IPS DF 19.7 (cell line): Measurements from ENCODE around the gene RNF144A.

ENCODE experiments used
- DNase-seq: peaks from one replicate; pipeline ENCODE4 v3.0.0-alpha.2; 2013; ENCODE audit warnings: low read depth, low spot score

Gene RNF144A

DNA sequence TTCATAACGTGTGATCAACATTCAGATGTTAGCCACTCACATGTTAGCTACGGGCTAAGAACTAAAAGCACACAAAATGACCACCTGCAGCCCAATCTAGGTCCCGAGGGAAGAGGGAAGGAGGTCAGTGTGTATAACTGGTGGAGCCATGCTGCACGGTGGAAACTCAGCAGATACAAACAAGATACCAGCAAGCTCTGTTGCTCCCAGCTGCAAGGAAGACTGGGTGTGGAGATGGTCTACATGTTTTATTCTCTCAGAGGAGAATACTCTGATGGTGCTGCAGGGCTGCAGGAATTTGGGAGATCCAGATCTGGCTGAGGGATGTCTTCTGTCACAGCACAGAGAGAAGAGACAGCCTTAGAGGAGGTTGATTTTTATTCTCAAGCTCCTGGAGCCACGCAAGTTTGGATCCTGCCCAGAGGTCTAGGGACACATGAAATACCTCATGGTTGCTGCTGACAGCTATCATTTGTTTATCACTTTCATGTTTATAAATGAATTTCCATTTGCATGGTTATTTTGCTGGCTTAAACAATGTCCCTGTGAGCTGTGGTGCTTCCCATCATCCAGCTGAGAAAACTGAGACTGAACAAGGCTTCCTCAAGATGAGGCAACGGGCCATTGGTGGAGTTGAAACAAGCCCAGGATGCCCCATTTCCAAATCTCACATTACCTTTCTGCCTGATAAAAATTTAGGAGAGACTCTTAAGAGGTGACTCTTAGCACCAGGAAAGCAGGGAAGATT, 30.9 kb downstream of the RNF144A start:
- no peak for DNase-seq

GRCh38 chr2:6948677-6949351, 31.6 kb downstream of the RNF144A start:
- DNase-seq: no peak

GRCh38 chr2:6951046-6951445, 33.8 kb downstream of the RNF144A start:
- no peak for DNase-seq

GRCh38 chr2:6952101-6952500, 34.9 kb downstream of the RNF144A start:
- DNase-seq: no peak

- DNase-seq: no peak
These were observed 37.4 kb downstream of the RNF144A start for GRCh38 chr2:6954586-6954985.

DNA sequence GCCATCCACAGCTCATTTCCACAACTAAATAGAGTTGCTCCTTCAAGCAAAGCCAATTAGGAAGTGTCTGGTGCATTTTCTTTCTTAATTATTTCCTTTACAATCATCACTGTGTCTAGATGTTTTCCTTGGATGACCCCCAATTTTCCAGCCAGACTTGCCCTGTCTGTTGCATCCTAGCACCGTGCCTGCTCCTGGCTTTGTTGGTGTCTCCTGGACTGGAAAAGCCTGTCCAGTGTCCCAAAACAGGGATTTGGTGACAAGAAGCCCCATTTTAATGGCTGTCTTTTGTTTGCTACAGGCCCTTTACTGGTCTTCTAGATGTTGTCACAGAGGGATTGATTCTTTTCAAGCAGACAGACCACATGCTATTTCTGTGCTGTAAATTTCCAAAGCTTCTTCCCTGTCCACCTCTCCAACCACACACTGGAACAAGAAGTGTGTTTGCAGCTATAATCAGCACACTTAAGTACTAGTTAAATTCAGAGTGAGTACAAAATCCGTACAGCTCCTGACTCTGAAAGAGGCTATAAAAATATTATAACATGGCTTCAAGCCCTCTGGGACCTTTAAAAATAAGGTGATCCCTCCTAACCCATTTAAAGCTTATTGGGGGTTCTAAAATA, 38.4 kb downstream of the RNF144A start:
- DNase-seq: no peak

GRCh38 chr2:6956566-6956965, 39.4 kb downstream of the RNF144A start:
- no peak for DNase-seq

DNA sequence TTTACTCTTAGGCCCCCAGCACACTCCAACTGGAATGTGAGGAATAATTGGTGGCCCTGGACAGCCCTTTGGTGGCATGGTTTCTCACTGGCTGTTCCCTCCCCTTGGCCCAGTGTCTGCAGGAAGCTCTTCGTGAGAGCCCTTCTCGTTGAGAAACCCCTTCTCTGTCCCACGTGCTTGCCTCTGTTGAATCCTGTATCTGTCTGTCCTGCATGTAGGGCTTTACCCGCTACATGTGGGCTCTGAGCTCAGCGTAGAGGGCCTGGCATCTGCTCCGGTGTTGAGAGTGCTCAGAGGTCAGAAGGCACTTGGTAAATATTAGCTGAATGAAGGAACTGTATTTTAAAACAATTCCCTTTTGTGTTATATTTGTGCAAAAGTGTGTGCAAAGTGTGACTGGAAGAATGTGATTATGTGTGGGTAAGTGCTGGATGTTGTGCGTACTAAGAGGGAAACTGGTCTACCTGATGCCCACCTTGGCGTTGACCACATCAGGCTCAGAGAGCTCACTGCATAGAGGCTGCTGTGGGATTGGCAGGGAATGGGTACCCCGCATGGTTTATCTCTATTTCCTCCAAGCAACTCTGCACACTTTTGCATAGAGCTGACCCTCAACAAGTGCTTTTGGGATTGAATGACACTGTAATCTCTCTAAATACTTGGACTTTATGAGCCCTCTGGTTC, 40.0 kb downstream of the RNF144A start:
- no peak for DNase-seq

- no peak for DNase-seq
These were observed 40.9 kb downstream of the RNF144A start for GRCh38 chr2:6957910-6958615.

DNA sequence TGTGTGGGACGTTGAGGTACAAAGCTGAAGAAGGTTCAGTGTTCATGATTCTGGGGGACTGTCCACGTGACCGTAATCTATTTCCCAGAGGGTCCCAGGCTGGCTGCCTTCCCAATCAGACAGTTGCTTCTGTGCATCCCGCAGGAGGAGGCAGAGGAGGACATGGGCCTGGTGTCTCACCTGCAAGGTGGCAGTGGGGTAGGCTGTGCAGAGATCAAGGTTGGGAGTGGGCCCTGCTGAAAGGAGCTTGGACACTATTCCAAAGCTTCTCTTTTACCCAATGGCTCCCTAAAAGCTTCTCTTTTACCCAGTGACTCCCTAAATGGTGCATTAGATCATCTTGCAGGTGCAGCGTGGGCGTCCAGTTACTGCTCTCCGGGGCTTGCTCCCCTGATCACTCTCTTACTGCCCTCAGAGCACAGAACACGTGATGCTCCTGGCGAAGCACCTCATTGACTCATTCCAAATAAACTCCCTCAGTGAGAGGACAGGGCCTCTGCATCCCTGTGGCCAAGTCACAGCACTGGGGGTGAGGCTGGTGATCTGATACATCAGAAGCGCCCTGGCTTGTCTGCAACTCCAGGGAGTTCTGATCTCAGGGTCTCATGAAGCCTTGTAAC, 41.5 kb downstream of the RNF144A start:
- DNase-seq: no peak

- DNase-seq: no peak
These were observed 42.5 kb downstream of the RNF144A start for GRCh38 chr2:6959751-6960150.

GRCh38 chr2:6960659-6961058, 43.4 kb downstream of the RNF144A start:
- DNase-seq: no peak

DNA sequence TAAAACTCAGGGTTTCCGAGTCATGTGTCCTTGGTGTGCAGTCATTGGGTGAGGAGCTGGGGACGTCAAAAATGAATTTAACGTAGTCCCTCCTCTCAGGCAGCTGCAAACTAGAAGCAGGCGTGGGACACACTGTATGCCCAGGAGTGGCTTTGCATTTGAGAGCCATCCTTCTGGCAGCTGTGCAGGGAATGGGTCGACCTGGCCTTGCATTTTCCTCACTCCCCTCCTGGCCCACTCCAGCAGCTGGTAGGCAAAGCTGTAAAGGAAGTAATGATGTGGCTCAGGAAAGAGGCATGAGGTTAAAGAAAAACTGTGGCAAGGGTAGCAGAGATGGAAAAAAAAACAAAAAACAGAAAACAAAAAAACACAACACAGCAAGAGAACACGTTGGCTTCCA, 46.5 kb downstream of the RNF144A start:
- DNase-seq: no peak

DNA sequence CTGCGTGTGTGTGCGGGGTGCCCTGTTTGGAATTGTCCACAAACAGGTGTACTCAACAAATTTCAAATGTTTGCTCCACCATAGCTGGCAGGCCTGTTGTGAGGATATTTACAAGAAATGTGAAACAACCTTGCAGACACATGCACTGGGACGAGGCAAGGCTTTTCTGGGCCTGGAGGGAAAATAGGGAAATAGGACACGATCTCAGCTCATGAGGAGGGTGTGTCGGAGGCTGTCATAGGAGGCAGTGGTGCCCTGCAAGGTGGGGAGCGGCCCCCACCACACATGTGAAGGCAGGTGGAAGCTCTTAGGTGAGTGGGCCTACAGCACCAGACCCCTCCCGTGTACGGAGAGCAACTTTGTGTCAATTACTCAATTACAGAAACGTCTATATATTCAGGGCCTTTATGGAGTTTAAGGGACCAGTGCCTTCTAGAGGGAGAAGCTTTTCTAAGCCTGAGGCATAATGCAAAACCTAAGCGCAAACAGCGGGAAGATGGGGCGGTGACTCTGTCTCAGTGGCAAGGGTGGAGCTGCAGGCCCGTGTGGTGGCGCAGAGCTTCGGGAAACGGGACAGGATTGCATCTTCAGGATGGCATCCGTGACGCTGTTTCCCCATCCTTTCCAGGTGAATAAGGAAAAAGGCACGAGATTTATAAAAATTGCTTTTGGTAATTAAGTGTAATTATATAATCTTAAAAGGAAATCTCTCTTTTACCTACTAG, 48.0 kb downstream of the RNF144A start:
- DNase-seq: no peak

GRCh38 chr2:6966446-6966940, 49.3 kb downstream of the RNF144A start:
- no peak for DNase-seq

GRCh38 chr2:6967301-6967700, 50.1 kb downstream of the RNF144A start:
- DNase-seq: no peak

DNA sequence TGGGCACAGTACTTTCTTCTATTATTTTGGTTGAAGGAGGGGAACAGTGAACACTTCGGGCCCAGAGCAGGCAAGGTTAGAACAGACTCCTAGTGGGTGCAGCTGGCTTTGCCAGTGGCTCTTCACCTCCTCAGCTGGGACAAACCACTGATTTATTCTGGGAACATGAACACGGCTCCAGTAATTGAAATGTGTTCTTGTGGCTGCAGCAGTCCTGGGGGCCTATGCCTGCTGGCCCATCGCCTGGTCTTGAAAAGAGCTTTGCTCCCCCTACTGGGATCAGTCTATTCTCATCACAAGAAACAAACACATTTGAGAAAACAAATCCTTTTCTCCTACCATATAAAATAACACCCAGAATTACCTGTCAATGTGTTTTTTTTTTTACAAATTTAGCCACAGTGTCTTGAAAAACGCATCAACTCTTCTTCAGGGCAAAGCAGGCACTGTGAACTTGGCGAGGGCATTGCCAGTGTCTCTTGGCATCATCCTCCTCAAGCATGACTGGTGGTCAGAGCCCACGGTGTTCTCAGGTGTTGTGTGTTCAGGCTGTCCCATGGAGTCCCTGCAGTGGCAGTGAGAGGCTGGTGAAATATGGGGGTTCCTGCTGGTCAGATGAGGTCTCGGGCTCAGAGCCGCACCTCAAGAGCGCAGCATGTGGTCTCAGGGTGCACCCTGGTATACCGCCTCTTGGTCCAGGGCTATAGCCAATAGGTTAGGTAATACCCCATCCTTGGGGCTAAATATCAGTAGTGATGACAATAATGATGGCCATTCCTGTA, 51.3 kb downstream of the RNF144A start:
- no peak for DNase-seq

- DNase-seq: no peak
These were observed 53.3 kb downstream of the RNF144A start for GRCh38 chr2:6970551-6970950.

DNA sequence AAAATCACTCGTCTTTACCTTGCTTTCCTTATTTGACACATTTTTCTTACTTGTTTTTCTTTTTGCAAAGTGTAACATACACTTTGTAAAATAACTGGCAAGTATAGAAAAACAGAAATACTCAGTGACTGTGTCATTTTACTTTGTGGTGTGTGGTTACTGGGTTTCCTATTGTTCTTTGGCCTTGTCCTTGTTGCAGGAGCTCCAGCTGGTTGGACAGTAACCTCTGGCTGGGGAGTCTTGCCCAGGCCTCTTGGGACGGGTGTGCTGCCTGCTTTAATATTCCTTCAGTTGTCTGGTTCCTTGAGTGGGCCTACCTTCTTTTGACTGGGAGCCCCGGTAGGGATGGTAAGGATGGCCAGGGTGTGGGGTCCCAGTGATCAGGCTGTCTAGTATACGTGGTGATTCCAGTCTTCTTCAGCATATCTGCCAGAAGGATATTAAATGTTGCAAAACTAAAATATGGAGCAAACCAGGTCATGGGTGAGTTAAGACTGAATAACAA, 53.8 kb downstream of the RNF144A start:
- no peak for DNase-seq
